Liver (tissue), 9 donors: ENCODE results near the gene ELAVL1. TPM values are rescaled to one million over a fixed set of nuclear protein-coding genes. Genes with fewer than 3 reads are reported as not detected.

Experiments used
- DNase-seq: peaks from one replicate; pipeline ENCODE4 v3.0.0-alpha.2; 2017; ENCODE audit warnings: low spot score
- H3K27ac ChIP-seq, 2 donors: one replicate each; pipeline ENCODE4 v1.7.0; 2013; ENCODE audit warnings: inconsistent platforms in 2 of 2, low read length in 2 of 2, control low read depth in 1 of 2, low read depth in 1 of 2, mild to moderate bottlenecking in 1 of 2
- H3K27me3 ChIP-seq, 4 donors: one replicate each; pipeline versions ENCODE4 v1.6.1 to v1.7.0; 2013; ENCODE audit warnings: low read length in 3 of 4, inconsistent platforms in 1 of 4, mild to moderate bottlenecking in 1 of 4, moderate library complexity in 1 of 4; ENCODE audit not compliant: control insufficient read depth in 4 of 4, insufficient read depth in 4 of 4
- H3K36me3 ChIP-seq, 4 donors: one replicate each; pipeline versions ENCODE4 v1.6.1 to v1.7.0; 2013; ENCODE audit warnings: low read length in 3 of 4, mild to moderate bottlenecking in 3 of 4, low read depth in 1 of 4, moderate library complexity in 1 of 4; ENCODE audit not compliant: control insufficient read depth in 4 of 4, insufficient read depth in 3 of 4
- H3K4me1 ChIP-seq, 4 donors: one replicate each; pipeline versions ENCODE4 v1.6.1 to v1.7.0; 2013; ENCODE audit warnings: low read length in 3 of 4, mild to moderate bottlenecking in 3 of 4, moderate library complexity in 1 of 4; ENCODE audit not compliant: control insufficient read depth in 4 of 4, insufficient read depth in 4 of 4
- H3K4me3 ChIP-seq, 3 donors: one replicate each; pipeline versions ENCODE4 v1.6.1 to v1.7.0; 2013; ENCODE audit warnings: low read length in 3 of 3, control low read depth in 1 of 3, low read depth in 1 of 3, mild to moderate bottlenecking in 1 of 3
- H3K9ac ChIP-seq, 2 donors: one replicate each; pipeline ENCODE4 v1.7.0; 2013; ENCODE audit warnings: low read length in 2 of 2, mild to moderate bottlenecking in 2 of 2, moderate library complexity in 2 of 2, control low read depth in 1 of 2, low read depth in 1 of 2
- H3K9me3 ChIP-seq, 4 donors: one replicate each; pipeline versions ENCODE4 v1.6.1 to v1.7.0; 2013; ENCODE audit warnings: low read length in 3 of 4; ENCODE audit not compliant: control insufficient read depth in 4 of 4
- EGR1 ChIP-seq, 2 donors: IDR thresholded peaks; 2 replicates each; pipeline ENCODE4 v1.6.1; 2016 to 2018; ENCODE audit warnings: antibody characterized with exemption in 2 of 2, low read depth in 2 of 2
- FOXA1 ChIP-seq: IDR thresholded peaks from 2 replicates; pipeline ENCODE4 v1.6.1; 2016; ENCODE audit warnings: antibody characterized with exemption
- FOXA2 ChIP-seq: IDR thresholded peaks from 2 replicates; pipeline ENCODE4 v1.6.1; 2016; ENCODE audit warnings: antibody characterized with exemption
- HNF4G ChIP-seq: IDR thresholded peaks from 2 replicates; pipeline ENCODE4 v1.6.1; 2016; ENCODE audit warnings: antibody characterized with exemption
- JUND ChIP-seq, 2 donors: IDR thresholded peaks; 2 replicates each; pipeline ENCODE4 v1.6.1; 2016; ENCODE audit warnings: antibody characterized with exemption in 2 of 2
- NR2F2 ChIP-seq: IDR thresholded peaks from 2 replicates; pipeline ENCODE4 v1.6.1; 2016; ENCODE audit warnings: antibody characterized with exemption
- SP1 ChIP-seq: IDR thresholded peaks from 2 replicates; pipeline ENCODE4 v1.6.1; 2018; ENCODE audit warnings: antibody characterized with exemption, mild to moderate bottlenecking
- WGBS: extraction: QIAGEN DNeasy Blood & Tissue Kit; methylation state at CpG from one replicate; pipeline ENCODE4 v1.1.7; 2013; 5-methylcytosine and 5-hydroxymethylcytosine counted together
- polyA plus RNA-seq, 2 donors: library from polyadenylated mRNA; stranded (reverse) in 1 of 2; unstranded in 1 of 2; fragments of 200-250 nt in 1 of 2; fragments of >200 nt in 1 of 2; fragmentation: Nextera tagmentation in 1 of 2; extraction: Ambion mirVana in 1 of 2; gene quantifications; one replicate each; pipeline versions ENCODE4 v1.2.1 to v1.2.3, GENCODE V29; 2013 to 2015
- total RNA-seq, 2 donors: library from RNA; depleted of rRNA; stranded (reverse); fragments of >200 nt; gene quantifications; one replicate each; pipeline ENCODE4 v1.2.3, GENCODE V29; 2014
- TF ChIP-seq, protein P1 (sequence below): IDR thresholded peaks from 2 replicates; pipeline ENCODE4 v1.6.1; 2016; ENCODE audit warnings: antibody characterized with exemption
- TF ChIP-seq, protein P2 (sequence below): fragments of 150-350 bp; IDR thresholded peaks from 2 replicates; pipeline ENCODE4 v1.5.1; 2017; ENCODE audit warnings: improper control_type of control experiment, low read depth, low read length; ENCODE audit not compliant: missing input control
- TF ChIP-seq, protein P3 (sequence below): IDR thresholded peaks from 2 replicates; pipeline ENCODE4 v1.6.1; 2016; ENCODE audit warnings: antibody characterized with exemption
- TF ChIP-seq, protein P4 (sequence below): IDR thresholded peaks from 2 replicates; pipeline ENCODE4 v1.6.1; 2016; ENCODE audit warnings: antibody characterized with exemption, mild to moderate bottlenecking
- donor health status: healthy.
- donor health status: healthy.
- donor health status: healthy.
- donor health status: healthy.
- donor health status: healthy.

Gene ELAVL1
- total and polyA plus RNA-seq, 4 donors, result 14.4 to 33.7 (median 19.1) TPM

DNA sequence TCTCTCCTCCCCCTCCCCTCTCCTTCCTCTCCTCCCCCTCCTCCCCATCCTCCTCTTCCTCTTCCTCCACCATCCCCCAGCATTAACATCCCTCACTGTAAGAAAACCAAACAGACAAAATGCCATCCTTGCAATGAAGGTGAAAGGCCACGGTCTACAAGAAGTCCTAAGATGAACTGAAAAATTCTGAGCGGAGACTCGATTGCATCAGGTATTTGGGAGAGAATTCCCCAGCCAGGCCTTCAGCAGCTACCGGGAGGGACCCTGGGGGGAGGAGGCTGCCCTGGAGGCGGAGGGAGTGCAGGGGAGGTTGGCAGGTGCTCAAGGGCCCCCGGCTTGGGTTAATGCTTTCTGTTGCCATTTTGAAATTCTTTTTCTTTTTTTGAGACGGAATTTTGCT lies 51.9 kb downstream of the ELAVL1 start:
- no peak overlapping the region for H3K4me3 ChIP-seq
- TF ChIP-seq, protein P1, sequence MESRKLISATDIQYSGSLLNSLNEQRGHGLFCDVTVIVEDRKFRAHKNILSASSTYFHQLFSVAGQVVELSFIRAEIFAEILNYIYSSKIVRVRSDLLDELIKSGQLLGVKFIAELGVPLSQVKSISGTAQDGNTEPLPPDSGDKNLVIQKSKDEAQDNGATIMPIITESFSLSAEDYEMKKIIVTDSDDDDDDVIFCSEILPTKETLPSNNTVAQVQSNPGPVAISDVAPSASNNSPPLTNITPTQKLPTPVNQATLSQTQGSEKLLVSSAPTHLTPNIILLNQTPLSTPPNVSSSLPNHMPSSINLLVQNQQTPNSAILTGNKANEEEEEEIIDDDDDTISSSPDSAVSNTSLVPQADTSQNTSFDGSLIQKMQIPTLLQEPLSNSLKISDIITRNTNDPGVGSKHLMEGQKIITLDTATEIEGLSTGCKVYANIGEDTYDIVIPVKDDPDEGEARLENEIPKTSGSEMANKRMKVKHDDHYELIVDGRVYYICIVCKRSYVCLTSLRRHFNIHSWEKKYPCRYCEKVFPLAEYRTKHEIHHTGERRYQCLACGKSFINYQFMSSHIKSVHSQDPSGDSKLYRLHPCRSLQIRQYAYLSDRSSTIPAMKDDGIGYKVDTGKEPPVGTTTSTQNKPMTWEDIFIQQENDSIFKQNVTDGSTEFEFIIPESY, result no peak
- TF ChIP-seq EGR1 (IDR thresholded peaks at IDR 0.05; ENCODE audit: low read depth in 2 of 2) (no peak), FOXA1 (no peak)
- DNase-seq, result no peak
- H3K9me3 ChIP-seq, result no peaks in the 10 kb centered on the region
- no peak overlapping the region for H3K9ac ChIP-seq
- H3K36me3 ChIP-seq, result peaks cover 0 to 6% (median under 1%) of the 10 kb centered on the region in 4 donors
- no peaks in the 10 kb centered on the region for H3K27me3 ChIP-seq
- H3K4me1 ChIP-seq, result peaks cover 0 to 8% (median 6%) of the 10 kb centered on the region in 4 donors
- 89% methylated on average over 7 of the region's 7 CpGs for WGBS
- no peak overlapping the region for H3K27ac ChIP-seq

DNA sequence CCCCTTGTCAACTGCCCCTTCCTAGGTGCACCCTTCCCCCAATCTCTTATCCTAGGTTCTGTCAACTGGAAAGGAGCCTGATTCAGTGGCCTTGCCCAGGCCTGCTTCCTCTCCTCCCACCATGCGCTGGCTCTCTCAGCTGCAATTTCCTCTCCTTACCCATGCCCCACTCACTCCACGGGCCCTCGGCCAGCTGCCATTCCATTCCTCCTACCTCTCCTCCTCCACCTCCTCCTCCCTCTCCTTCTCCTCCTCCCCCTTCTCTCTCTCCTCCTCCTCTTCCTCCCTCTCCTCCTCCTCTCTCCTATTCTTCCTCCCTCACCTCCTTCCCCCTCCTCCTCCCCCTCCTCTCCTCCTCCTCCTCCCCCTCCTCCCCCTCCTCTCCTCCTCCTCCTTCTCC lies 52.4 kb downstream of the ELAVL1 start:
- no peak for DNase-seq
- H3K9me3 ChIP-seq, result no peaks in the 10 kb centered on the region
- H3K36me3 ChIP-seq, result peaks cover 0 to 2% (median 0%) of the 10 kb centered on the region in 4 donors
- no peak overlapping the region for H3K4me3 ChIP-seq
- 63% methylated on average over 3 of the region's 3 CpGs for WGBS
- H3K27ac ChIP-seq, result no peak overlapping the region
- no peaks in the 10 kb centered on the region for H3K27me3 ChIP-seq
- no peak for TF ChIP-seq NR2F2
- no peak for TF ChIP-seq EGR1 (IDR thresholded peaks at IDR 0.05; ENCODE audit: low read depth in 2 of 2)
- TF ChIP-seq, protein P2, sequence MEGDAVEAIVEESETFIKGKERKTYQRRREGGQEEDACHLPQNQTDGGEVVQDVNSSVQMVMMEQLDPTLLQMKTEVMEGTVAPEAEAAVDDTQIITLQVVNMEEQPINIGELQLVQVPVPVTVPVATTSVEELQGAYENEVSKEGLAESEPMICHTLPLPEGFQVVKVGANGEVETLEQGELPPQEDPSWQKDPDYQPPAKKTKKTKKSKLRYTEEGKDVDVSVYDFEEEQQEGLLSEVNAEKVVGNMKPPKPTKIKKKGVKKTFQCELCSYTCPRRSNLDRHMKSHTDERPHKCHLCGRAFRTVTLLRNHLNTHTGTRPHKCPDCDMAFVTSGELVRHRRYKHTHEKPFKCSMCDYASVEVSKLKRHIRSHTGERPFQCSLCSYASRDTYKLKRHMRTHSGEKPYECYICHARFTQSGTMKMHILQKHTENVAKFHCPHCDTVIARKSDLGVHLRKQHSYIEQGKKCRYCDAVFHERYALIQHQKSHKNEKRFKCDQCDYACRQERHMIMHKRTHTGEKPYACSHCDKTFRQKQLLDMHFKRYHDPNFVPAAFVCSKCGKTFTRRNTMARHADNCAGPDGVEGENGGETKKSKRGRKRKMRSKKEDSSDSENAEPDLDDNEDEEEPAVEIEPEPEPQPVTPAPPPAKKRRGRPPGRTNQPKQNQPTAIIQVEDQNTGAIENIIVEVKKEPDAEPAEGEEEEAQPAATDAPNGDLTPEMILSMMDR, result no peak
- no peak for TF ChIP-seq FOXA2
- no peak for TF ChIP-seq HNF4G
- TF ChIP-seq JUND (IDR thresholded peaks at IDR 0.05), result no peak
- TF ChIP-seq, protein P3, sequence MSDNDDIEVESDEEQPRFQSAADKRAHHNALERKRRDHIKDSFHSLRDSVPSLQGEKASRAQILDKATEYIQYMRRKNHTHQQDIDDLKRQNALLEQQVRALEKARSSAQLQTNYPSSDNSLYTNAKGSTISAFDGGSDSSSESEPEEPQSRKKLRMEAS, result no peak
- TF ChIP-seq SP1, result no peak
- TF ChIP-seq, protein P4, sequence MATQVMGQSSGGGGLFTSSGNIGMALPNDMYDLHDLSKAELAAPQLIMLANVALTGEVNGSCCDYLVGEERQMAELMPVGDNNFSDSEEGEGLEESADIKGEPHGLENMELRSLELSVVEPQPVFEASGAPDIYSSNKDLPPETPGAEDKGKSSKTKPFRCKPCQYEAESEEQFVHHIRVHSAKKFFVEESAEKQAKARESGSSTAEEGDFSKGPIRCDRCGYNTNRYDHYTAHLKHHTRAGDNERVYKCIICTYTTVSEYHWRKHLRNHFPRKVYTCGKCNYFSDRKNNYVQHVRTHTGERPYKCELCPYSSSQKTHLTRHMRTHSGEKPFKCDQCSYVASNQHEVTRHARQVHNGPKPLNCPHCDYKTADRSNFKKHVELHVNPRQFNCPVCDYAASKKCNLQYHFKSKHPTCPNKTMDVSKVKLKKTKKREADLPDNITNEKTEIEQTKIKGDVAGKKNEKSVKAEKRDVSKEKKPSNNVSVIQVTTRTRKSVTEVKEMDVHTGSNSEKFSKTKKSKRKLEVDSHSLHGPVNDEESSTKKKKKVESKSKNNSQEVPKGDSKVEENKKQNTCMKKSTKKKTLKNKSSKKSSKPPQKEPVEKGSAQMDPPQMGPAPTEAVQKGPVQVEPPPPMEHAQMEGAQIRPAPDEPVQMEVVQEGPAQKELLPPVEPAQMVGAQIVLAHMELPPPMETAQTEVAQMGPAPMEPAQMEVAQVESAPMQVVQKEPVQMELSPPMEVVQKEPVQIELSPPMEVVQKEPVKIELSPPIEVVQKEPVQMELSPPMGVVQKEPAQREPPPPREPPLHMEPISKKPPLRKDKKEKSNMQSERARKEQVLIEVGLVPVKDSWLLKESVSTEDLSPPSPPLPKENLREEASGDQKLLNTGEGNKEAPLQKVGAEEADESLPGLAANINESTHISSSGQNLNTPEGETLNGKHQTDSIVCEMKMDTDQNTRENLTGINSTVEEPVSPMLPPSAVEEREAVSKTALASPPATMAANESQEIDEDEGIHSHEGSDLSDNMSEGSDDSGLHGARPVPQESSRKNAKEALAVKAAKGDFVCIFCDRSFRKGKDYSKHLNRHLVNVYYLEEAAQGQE, result no peak
- no peak overlapping the region for H3K9ac ChIP-seq
- peaks cover 0 to 8% (median 6%) of the 10 kb centered on the region in 4 donors for H3K4me1 ChIP-seq
